ENCODE results near the gene SLC1A3. TPM values are rescaled to one million over a fixed set of nuclear protein-coding genes. Genes with fewer than 3 reads are reported as not detected.

SLC1A3 gene
- total and polyA plus RNA-seq, 4 donors, result 0.61 to 23.5 (median 16.1) TPM

DNA sequence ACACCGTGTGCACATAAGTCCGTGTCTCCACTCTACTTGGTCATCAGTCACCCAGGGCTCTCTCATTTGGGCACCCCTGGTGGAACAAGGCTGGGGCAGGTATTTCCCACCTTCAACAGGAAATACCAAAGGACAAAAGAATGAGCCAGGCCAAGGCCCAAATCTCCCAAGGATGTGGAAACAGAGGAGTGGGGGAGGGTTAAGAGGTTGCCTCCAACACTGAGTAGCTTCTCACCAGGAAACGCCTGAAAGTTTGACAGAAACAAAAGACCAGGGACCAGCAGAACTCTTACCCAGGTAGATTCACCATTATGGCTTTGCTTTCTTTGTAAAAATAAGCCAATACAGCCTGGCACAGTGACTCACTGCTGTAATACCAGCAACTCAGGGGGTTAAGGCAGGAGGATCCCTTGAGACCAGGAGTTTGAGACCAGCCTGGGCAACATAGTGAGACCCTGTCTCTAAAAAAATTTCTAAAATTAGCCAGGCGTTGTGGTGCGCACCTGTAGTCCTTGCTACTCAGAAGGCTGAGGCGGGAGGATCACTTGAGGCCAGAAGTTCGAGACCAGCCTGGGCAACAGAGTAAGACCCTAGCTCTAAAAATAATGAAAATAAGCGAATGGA lies 12.7 kb downstream of the SLC1A3 start:
- ATAC-seq (ENCODE audit: low FRiP score), result no peak
- no peaks in the 10 kb centered on the region for H3K27me3 ChIP-seq (ENCODE audit: control insufficient read depth in 1 of 2, insufficient read depth in 2 of 2, low read length in 1 of 2)
- no peak for DNase-seq
- no peak overlapping the region for H3K27ac ChIP-seq (ENCODE audit: low read depth in 1 of 2, low read length in 2 of 2)
- no peaks in the 10 kb centered on the region for H3K9me3 ChIP-seq (ENCODE audit: control insufficient read depth, low read length)
- H3K4me3 ChIP-seq (ENCODE audit: low read length in 2 of 2), result no peak overlapping the region
- no peaks in the 10 kb centered on the region for H3K4me1 ChIP-seq (ENCODE audit: control insufficient read depth in 1 of 2, insufficient read depth in 2 of 2, low read length in 2 of 2)
- intact Hi-C loops (cut with DNase I), result no loop called here
- 81% methylated on average over 8 of the region's 8 CpGs for WGBS, 2 donors
- H3K36me3 ChIP-seq (ENCODE audit: control insufficient read depth in 1 of 2, insufficient read depth in 2 of 2, low read length in 1 of 2), result no peaks in the 10 kb centered on the region

DNA sequence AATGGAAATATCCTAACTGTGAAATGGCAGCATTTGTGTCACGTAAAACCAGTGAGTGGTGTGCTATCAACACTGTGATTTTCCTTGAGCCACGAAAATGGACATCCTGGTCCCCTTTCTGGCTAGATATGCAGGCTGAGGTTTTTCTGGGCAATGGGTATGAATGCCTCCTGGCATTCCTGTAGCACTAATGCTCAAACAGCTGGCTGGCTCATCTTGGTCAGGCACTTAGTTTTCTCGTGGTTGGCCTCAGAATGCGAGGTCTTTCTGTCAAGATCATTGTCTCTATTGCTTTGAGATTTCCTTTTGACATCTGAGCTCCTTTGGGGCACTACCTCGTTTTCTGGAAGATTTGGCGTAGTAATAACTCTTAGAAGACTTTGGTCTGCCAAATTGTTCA lies 15.6 kb downstream of the SLC1A3 start:
- DNase-seq (no peak), ATAC-seq (ENCODE audit: low FRiP score) (no peak)
- no peaks in the 10 kb centered on the region for H3K36me3 ChIP-seq (ENCODE audit: control insufficient read depth in 1 of 2, insufficient read depth in 2 of 2, low read length in 1 of 2)
- H3K4me1 ChIP-seq (ENCODE audit: control insufficient read depth in 1 of 2, insufficient read depth in 2 of 2, low read length in 2 of 2), result no peaks in the 10 kb centered on the region
- H3K27ac ChIP-seq (ENCODE audit: low read depth in 1 of 2, low read length in 2 of 2), result no peak overlapping the region
- no peak overlapping the region for H3K4me3 ChIP-seq (ENCODE audit: low read length in 2 of 2)
- intact Hi-C loops (cut with DNase I), result no loop called here
- 71 to 73% methylated on average over 6 of the region's 6 CpGs for WGBS, 2 donors
- H3K27me3 ChIP-seq (ENCODE audit: control insufficient read depth in 1 of 2, insufficient read depth in 2 of 2, low read length in 1 of 2), result no peaks in the 10 kb centered on the region
- no peaks in the 10 kb centered on the region for H3K9me3 ChIP-seq (ENCODE audit: control insufficient read depth, low read length)

DNA sequence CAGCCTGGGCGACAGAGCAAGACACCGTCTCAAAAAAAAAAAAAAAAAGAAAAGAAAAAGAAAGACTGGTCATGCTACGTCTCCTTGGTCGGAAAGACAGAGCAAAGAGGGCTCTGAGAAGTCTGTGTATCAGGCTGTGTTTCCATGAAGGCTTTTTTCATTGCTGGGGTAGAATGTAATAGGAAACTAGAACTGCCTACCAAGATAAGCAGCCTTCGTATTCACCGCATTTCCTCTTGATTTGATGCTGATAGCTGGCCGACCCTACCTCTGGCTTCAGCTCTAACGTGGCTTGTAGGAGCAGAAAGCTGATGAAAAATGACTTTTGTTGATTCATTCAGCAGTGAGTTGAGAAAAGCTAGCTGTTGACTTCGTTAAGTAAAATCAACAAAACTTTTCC lies 17.4 kb downstream of the SLC1A3 start:
- Histone ChIP-seq H3K4me1 (ENCODE audit: control insufficient read depth in 1 of 2, insufficient read depth in 2 of 2, low read length in 2 of 2) (no peaks in the 10 kb centered on the region), H3K9me3 (ENCODE audit: control insufficient read depth, low read length) (no peaks in the 10 kb centered on the region), H3K27ac (ENCODE audit: low read depth in 1 of 2, low read length in 2 of 2) (no peak overlapping the region), H3K27me3 (ENCODE audit: control insufficient read depth in 1 of 2, insufficient read depth in 2 of 2, low read length in 1 of 2) (no peaks in the 10 kb centered on the region), H3K36me3 (ENCODE audit: control insufficient read depth in 1 of 2, insufficient read depth in 2 of 2, low read length in 1 of 2) (no peaks in the 10 kb centered on the region), H3K4me3 (ENCODE audit: low read length in 2 of 2) (no peak overlapping the region)
- intact Hi-C loops (cut with DNase I), result no loop called here
- DNase-seq, result no peak
- 61 to 66% methylated on average over 8 to 9 of the region's 9 CpGs for WGBS, 2 donors
- ATAC-seq (ENCODE audit: low FRiP score), result no peak

DNA sequence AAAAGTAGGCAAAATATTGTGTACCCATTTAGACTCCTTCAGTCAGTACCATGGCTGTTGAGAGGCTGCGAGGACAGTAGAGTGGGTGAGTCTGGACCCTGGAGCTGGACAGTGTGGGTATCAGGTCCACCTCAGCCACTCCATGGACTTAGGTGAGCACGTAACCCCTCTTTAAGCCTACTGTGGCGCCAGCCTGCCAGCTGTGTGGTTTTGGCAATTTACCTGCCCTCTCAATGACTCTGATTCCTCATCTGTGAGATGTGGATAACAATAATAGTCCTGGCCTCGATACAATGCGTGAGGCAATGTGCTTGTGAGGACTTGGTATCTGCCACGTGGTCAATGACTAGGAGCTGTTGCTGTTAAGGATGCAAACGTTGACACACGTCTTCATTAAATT lies 17.9 kb downstream of the SLC1A3 start:
- Histone ChIP-seq H3K27me3 (ENCODE audit: control insufficient read depth in 1 of 2, insufficient read depth in 2 of 2, low read length in 1 of 2) (no peaks in the 10 kb centered on the region), H3K9me3 (ENCODE audit: control insufficient read depth, low read length) (no peaks in the 10 kb centered on the region), H3K27ac (ENCODE audit: low read depth in 1 of 2, low read length in 2 of 2) (no peak overlapping the region), H3K36me3 (ENCODE audit: control insufficient read depth in 1 of 2, insufficient read depth in 2 of 2, low read length in 1 of 2) (no peaks in the 10 kb centered on the region), H3K4me1 (ENCODE audit: control insufficient read depth in 1 of 2, insufficient read depth in 2 of 2, low read length in 2 of 2) (no peaks in the 10 kb centered on the region), H3K4me3 (ENCODE audit: low read length in 2 of 2) (no peak overlapping the region)
- ATAC-seq (ENCODE audit: low FRiP score), result peak; percentile 52
- 89 to 90% methylated on average over 8 of the region's 8 CpGs for WGBS, 2 donors
- intact Hi-C loops (cut with DNase I), result no loop called here
- DNase-seq, result no peak

DNA sequence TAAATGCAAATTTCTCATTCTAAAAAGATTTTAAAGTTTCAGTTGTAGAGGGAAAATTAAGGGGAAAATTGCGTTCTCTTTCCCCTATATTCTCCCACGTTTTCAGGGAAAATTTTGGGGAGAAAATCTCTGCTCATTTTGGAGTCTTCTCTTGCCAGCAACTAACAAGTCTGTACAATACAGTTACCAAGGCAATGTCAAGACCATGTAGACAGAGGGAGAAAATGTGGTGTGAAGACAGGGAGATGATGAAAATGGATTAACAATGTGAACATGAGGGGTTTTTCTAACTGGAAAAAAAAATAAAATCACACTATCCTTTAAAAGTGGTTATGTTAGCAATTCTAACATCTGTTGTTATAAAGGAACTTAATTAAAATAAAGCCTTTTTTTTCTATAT lies 22.3 kb downstream of the SLC1A3 start:
- WGBS, 2 donors, result 66 to 71% methylated on average over 2 of the region's 2 CpGs
- H3K4me3 ChIP-seq (ENCODE audit: low read length in 2 of 2), result no peak overlapping the region
- intact Hi-C loops (cut with DNase I), result no loop called here
- ATAC-seq (ENCODE audit: low FRiP score) (no peak), DNase-seq (no peak)
- H3K4me1 ChIP-seq (ENCODE audit: control insufficient read depth in 1 of 2, insufficient read depth in 2 of 2, low read length in 2 of 2), result no peaks in the 10 kb centered on the region
- H3K27me3 ChIP-seq (ENCODE audit: control insufficient read depth in 1 of 2, insufficient read depth in 2 of 2, low read length in 1 of 2), result no peaks in the 10 kb centered on the region
- H3K27ac ChIP-seq (ENCODE audit: low read depth in 1 of 2, low read length in 2 of 2), result no peak overlapping the region
- no peaks in the 10 kb centered on the region for H3K36me3 ChIP-seq (ENCODE audit: control insufficient read depth in 1 of 2, insufficient read depth in 2 of 2, low read length in 1 of 2)
- H3K9me3 ChIP-seq (ENCODE audit: control insufficient read depth, low read length), result no peaks in the 10 kb centered on the region

DNA sequence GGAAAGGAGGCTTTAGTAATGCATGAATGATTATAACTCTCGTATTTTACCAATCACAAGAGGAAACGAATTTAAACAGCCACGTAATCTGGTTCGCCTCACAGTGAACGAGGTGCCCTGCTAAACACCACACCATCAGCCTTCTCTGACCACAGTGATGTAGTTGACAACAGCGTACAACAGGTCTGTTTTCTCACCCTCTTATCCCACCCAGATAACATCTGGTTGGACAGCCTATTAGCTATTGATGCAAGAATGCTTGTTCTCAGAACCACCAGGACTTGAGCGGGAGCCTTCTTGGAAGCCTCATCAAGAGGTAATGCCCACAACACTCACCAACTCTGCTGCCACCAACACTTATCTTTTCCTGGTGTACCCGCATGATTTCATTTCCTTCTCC lies 23.3 kb downstream of the SLC1A3 start:
- DNase-seq, result no peak
- H3K9me3 ChIP-seq (ENCODE audit: control insufficient read depth, low read length), result no peaks in the 10 kb centered on the region
- intact Hi-C loops (cut with DNase I), result no loop called here
- no peak for ATAC-seq (ENCODE audit: low FRiP score)
- H3K27ac ChIP-seq (ENCODE audit: low read depth in 1 of 2, low read length in 2 of 2), result no peak overlapping the region
- no peaks in the 10 kb centered on the region for H3K4me1 ChIP-seq (ENCODE audit: control insufficient read depth in 1 of 2, insufficient read depth in 2 of 2, low read length in 2 of 2)
- WGBS, 2 donors, result 87 to 92% methylated on average over 8 of the region's 8 CpGs
- no peaks in the 10 kb centered on the region for H3K27me3 ChIP-seq (ENCODE audit: control insufficient read depth in 1 of 2, insufficient read depth in 2 of 2, low read length in 1 of 2)
- no peaks in the 10 kb centered on the region for H3K36me3 ChIP-seq (ENCODE audit: control insufficient read depth in 1 of 2, insufficient read depth in 2 of 2, low read length in 1 of 2)
- H3K4me3 ChIP-seq (ENCODE audit: low read length in 2 of 2), result no peak overlapping the region

DNA sequence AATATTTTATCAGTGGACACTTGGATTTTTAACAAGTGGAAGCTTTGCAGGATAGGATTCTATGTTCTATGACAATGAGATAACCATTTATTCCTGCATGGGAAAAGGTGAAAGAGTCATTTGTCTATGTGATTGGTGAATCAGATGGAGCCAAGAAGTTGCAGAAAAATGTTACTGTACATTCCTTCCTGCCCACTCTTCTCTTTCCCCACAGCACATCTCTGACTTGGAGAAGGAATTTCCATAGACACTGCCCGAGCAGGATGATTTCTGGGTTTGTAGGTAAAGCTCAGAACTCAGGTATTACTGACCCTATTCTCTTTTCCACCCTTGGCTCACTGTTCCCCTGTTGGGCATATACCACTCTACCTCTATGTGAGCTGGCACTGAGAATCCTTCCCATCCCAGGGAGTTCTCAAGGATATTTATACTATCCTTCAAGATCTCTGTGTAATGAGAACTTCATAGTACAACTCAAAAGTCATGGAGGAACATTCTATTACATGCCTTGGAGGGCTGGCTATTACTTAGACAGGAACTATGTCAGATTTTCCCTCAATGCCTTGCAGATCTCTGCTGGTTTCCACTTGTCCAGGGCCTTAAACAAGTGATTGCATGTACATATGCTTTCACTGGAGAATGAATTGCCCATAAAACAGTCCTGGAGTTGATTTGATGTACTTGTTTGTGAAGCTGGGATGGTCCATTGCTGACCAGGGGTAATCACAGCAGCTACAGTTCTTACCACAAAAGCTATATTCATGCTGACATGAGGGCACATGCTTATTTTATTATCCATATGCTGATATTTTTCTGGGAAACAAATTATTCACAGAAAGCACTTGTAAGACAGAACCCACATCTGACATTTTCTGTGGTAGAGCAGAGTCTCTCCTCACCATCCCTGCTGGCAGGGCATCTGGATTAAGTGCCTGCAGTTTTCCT lies 24.1 kb downstream of the SLC1A3 start:
- ATAC-seq (ENCODE audit: low FRiP score) (peak; percentile 29), DNase-seq (no peak)
- H3K27ac ChIP-seq (ENCODE audit: low read depth in 1 of 2, low read length in 2 of 2), result no peak overlapping the region
- H3K4me3 ChIP-seq (ENCODE audit: low read length in 2 of 2), result no peak overlapping the region
- intact Hi-C loops (cut with DNase I), result no loop called here
- H3K36me3 ChIP-seq (ENCODE audit: control insufficient read depth in 1 of 2, insufficient read depth in 2 of 2, low read length in 1 of 2), result no peaks in the 10 kb centered on the region
- no peaks in the 10 kb centered on the region for H3K4me1 ChIP-seq (ENCODE audit: control insufficient read depth in 1 of 2, insufficient read depth in 2 of 2, low read length in 2 of 2)
- H3K27me3 ChIP-seq (ENCODE audit: control insufficient read depth in 1 of 2, insufficient read depth in 2 of 2, low read length in 1 of 2), result peaks cover 0 to under 1% of the 10 kb centered on the region in 2 donors
- no peaks in the 10 kb centered on the region for H3K9me3 ChIP-seq (ENCODE audit: control insufficient read depth, low read length)
- 75 to 91% methylated on average over 1 of the region's 1 CpG for WGBS, 2 donors

DNA sequence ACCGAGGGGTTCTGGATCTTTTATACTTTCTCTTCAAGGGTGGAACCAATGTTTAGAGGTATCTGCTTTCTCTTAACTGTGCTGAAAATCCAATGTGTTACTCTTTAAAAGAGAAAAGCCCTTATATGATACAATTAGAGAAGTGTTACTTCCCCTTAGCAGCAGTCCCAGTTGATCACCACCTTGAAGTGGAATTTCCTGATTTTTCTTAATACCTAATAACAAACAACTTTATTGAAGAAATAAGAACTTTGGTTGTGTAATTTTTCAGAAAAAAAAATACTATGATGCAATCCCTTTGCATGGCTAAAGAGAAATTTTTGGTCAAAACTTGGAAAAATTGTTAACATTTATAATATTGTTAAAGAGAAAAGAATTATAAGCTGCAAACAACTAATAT lies 24.7 kb downstream of the SLC1A3 start:
- intact Hi-C loops (cut with DNase I), result no loop called here
- Histone ChIP-seq H3K36me3 (ENCODE audit: control insufficient read depth in 1 of 2, insufficient read depth in 2 of 2, low read length in 1 of 2) (no peaks in the 10 kb centered on the region), H3K27ac (ENCODE audit: low read depth in 1 of 2, low read length in 2 of 2) (no peak overlapping the region), H3K4me1 (ENCODE audit: control insufficient read depth in 1 of 2, insufficient read depth in 2 of 2, low read length in 2 of 2) (no peaks in the 10 kb centered on the region), H3K27me3 (ENCODE audit: control insufficient read depth in 1 of 2, insufficient read depth in 2 of 2, low read length in 1 of 2) (peaks cover 0 to 2% of the 10 kb centered on the region in 2 donors), H3K9me3 (ENCODE audit: control insufficient read depth, low read length) (no peaks in the 10 kb centered on the region), H3K4me3 (ENCODE audit: low read length in 2 of 2) (no peak overlapping the region)
- DNase-seq, result no peak
- ATAC-seq (ENCODE audit: low FRiP score), result no peak
- 71 to 72% methylated on average over 1 of the region's 1 CpG for WGBS, 2 donors
